Measurements from ENCODE around the gene PSAPL1.

PSAPL1 gene

GRCh38 chr4:7418131-7418943, 16.4 kb downstream of the PSAPL1 start:
- no peak for DNase-seq (ENCODE audit: low spot score)

GRCh38 chr4:7417639-7418038, 17.1 kb downstream of the PSAPL1 start:
- DNase-seq (ENCODE audit: low spot score), result no peak

DNA sequence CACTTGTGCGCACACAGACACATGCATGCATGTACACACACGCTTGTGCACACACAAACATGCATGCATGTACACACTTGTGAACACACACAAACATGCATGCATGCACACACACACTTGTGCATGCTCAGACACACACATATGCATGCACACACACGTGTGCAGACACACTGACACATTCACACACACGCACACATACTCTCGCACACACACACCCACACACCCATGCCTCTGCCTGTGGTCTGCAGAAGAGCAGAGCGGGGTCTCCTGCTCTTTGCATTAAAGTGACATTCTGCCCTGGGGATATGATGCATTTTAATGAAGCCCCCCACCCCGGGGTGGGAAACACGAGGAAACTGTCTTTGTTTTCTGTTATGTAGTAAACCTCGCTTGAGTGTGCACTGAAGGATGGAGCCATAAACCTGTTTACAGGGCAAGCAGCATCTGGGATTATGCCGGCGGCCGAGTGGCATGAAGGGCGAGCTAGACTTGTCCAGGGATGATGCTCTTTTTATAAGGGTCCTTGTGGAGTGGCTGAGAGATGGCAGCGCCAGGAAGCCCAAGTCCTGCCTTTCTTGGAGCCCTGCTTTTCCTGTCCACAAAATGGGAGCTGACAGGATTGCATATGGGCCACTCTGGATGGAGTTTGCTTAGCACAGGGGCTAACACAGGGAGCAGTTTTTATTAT, 17.8 kb downstream of the PSAPL1 start:
- no peak for DNase-seq (ENCODE audit: low spot score)

- no peak for DNase-seq (ENCODE audit: low spot score)
Observed at GRCh38 chr4:7415927-7416686, 18.6 kb downstream of the PSAPL1 start.

- DNase-seq (ENCODE audit: low spot score), result no peak
Observed at GRCh38 chr4:7414736-7415510, 19.8 kb downstream of the PSAPL1 start.

DNA sequence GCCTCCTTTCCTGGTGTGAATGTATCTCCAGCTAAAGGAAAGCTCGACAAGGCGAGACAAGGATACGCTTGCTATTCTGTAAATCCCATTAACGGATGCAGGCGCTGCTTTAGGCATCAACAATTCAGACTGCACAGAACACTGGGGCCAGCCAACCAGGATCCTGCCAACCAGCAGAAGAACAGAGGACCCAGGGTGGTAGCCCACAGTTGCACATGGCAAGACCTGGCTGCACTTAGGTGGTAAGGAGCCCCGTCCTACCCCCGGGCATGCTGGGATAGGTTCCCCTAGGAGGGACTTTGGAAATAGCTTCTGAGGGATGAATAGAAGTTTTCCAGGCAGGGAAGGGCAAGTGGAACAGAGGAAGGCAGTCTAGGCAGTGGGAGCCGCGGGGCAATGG, 20.7 kb downstream of the PSAPL1 start:
- DNase-seq (ENCODE audit: low spot score), result no peak

GRCh38 chr4:7412554-7412912, 22.2 kb downstream of the PSAPL1 start:
- no peak for DNase-seq (ENCODE audit: low spot score)

DNA sequence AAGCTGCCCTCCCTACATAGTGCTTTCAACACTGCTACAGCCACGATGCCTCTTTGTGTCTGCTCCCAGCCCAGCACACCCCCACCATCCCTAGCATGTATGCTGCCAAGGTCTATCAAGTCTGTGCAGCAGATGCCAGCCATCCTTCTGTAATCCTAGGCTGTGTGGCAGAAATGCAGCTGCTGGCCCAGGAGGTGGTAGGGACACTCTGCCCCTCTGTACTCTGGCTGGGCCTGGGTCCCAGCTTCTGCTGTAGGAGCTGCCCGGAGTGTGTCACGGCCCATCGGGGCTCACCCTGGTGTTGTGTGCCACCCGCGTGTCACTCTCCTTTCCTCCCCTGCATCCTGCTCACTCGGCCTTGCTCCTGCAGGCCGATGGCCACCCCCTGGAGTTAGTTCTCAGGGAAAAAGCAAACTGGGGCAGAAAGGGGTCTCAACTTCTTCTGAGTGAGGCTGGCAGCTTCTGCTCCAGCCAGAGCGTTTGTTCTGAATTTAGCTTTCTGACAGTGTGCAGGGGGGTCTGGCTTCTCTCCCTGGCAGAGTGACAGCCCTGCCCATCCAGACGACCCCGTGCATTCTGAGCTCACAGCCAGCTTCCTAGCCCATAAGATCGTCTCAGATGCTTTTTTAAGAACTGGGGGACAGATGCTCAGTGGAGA, 22.7 kb downstream of the PSAPL1 start:
- no peak for DNase-seq (ENCODE audit: low spot score)

DNA sequence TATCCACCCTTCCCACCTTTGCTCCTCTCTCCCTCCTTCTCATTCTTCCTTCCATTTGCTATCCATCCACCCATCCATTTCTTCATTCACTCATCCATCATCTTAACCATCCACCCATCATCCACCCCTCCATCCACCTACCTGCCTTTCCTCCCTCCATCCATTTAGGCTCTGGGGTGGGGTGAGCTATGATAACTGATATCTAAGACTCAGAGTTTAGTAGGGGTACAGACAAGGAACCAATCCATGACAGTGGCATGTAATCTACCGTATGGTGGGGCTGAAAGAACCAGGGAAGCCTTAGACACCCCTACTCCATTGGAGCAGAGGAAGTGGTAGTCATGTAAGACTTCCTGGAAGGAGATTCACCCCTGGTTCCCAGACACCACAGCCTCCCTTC, 23.2 kb downstream of the PSAPL1 start:
- no peak for DNase-seq (ENCODE audit: low spot score)

- DNase-seq (ENCODE audit: low spot score), result no peak
Observed at GRCh38 chr4:7410446-7410845, 24.3 kb downstream of the PSAPL1 start.

DNA sequence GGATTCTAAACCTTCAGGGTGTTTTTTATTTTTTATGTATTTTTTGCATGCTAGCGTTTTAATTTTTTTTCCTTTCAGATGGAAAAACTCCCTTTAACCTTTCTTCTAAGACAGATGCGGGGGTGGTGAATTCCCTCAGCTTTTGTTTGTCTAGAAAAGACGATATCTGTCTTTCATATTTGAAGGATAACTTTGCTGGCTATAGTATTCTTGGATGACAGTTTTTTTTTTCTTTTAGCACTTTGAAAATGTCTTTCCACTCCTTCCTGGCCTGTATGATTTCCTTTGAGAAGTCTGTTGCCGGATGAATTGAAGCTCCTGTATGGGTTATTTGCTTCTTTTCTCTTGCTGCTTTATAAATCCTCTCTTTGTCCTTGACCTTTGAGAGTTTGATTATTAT, 26.6 kb downstream of the PSAPL1 start:
- DNase-seq (ENCODE audit: low spot score), result no peak

DNA sequence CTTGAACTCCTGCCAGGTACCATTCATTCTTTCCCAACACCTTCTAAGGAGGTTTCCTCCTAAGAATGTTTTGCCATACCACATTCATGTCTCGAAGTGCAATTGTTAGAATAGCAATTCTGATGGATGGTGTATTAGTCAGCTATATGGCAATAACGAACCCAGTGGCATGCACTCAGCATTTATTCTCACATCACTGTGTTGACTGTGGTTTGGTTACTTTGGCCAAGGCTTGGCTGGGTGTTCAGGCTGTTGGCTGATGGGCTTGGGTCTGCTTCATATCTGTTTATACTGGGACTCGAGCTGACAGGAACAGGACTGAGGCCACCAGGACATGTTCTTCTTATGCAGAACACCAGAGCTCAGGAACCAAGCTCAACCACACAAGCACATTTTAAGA, 31.7 kb downstream of the PSAPL1 start:
- no peak for DNase-seq (ENCODE audit: low spot score)

- no peak for DNase-seq (ENCODE audit: low spot score)
Observed at GRCh38 chr4:7402526-7402925, 32.2 kb downstream of the PSAPL1 start.

DNA sequence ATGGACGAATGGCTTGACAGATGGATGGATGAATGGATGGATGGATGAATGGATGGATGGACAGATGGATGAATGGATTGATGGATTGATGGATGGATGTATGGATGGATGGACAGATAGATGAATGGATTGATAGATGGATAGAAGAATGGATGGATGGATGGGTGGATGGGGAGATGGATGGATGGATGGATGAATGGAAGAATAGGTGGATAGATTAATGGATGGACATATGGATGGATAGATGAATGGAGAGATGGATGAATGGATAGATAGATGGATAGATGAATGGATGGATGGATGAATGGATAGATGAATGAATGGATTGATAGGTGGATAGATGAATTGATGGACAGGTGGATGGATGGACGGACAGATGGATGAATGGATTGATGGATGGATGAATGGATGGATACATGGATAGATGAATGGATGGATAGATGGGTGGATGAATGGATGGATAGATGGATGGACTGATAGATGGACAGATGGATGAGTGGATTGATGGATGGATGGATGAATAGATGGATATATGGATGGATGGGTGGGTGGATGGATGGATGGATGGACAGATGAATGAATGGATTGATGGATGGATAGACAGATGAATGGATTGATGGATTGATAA, 33.9 kb downstream of the PSAPL1 start:
- DNase-seq (ENCODE audit: low spot score), result no peak

GRCh38 chr4:7399440-7400234, 35.1 kb downstream of the PSAPL1 start:
- DNase-seq (ENCODE audit: low spot score), result no peak

GRCh38 chr4:7398788-7399439, 35.8 kb downstream of the PSAPL1 start:
- DNase-seq (ENCODE audit: low spot score), result no peak

DNA sequence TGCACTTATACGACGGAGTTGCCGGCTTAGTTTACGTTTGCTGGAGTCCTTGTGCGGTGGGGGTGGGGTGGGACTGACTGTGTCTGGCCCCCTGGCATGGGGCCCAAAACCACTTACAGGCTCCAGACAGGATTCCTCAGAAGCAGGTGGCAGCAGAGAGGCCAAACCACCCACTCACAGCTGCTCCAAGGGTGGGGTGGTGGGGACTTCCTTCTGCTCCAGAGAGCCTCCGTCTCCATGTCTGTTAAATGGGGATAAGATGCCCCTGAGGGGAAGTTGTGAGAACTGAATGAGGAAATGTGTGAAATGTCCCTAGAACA, 36.7 kb downstream of the PSAPL1 start:
- no peak for DNase-seq (ENCODE audit: low spot score)

DNA sequence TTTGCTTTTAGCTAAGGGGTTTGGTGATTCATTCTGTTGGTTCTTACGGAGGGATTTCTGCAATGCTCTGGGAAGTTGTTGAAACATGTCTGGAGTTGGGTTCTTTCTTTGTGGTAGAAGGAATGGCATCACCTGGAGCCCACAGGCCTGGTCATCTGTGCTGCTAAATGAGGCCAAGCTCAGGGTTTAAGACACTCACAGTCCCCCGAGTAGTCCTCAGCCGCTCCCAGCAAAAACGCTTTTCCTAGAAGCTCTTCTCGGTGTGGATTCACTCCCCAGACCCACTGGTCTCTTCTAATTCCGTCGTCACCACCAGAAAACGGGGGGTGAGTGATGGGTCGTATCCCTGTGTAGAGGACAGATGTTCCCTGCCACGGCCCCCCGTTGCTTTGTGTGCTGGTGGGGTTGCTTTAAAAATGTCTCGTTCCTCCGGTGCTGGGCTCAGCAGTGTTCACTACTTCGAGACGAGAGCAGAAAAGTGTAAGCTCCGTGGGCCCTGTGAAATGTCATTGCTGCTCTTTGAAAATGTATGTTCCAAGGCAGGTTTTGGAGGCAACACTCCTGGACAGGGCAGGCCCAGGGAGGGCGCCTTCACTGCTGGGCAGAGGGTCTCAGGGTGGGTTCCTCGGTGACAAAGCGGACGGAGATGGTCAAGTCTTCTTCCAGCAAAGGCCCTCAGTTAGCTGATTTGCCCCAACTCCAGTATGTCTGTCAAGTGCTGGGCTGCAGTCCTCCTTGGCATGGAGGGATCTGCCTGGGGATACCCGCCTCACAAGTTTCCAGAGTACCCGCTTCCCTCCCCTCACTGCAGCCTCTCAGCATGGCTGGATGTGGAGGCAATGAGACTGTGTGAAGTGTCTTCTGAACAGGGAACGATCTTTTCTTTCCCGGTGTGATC, 37.3 kb downstream of the PSAPL1 start:
- no peak for DNase-seq (ENCODE audit: low spot score)
